SK-N-SH treated with all-trans-retinoic acid at 6 μM for 48 hours (cell line): ENCODE data around the gene ARHGEF4.

Experiments
- BACH2 ChIP-seq: fragments of 250-450 bp; sonication (Bioruptor Pico); IDR thresholded peaks from 2 replicates; pipeline ENCODE4 v1.9.0; 2021; ENCODE audit warnings: mild to moderate bottlenecking, borderline replicate concordance
- SNAI2 ChIP-seq: fragments of 250-450 bp; sonication (Bioruptor Pico); IDR thresholded peaks from 2 replicates; pipeline ENCODE4 v1.5.0; 2020; ENCODE audit warnings: mild to moderate bottlenecking, moderate library complexity
- TOX ChIP-seq: fragments of 250-450 bp; sonication (Bioruptor Pico); IDR thresholded peaks from 2 replicates; pipeline ENCODE4 v1.8.0; 2021; ENCODE audit warnings: mild to moderate bottlenecking, moderate library complexity, borderline replicate concordance
- ZFP3 ChIP-seq: fragments of 250-450 bp; sonication (Bioruptor Pico); IDR thresholded peaks from 2 replicates; pipeline ENCODE4 v1.5.0; 2020; ENCODE audit warnings: mild to moderate bottlenecking, moderate library complexity
- ZFP30 ChIP-seq: fragments of 450-650 bp; formaldehyde crosslinking; IDR thresholded peaks from 2 replicates; pipeline ENCODE4 v1.5.0; 2022; ENCODE audit warnings: mild to moderate bottlenecking, moderate library complexity
- ZNF565 ChIP-seq: fragments of 450-650 bp; formaldehyde crosslinking; conservative IDR thresholded peaks from 2 replicates; pipeline ENCODE4 v1.5.0; 2020; ENCODE audit warnings: low read depth, mild to moderate bottlenecking, moderate library complexity
- ZNF70 ChIP-seq: fragments of 450-650 bp; formaldehyde crosslinking; IDR thresholded peaks from 2 replicates; pipeline ENCODE4 v1.5.0; 2020; ENCODE audit warnings: mild to moderate bottlenecking, moderate library complexity
- ZNF8 ChIP-seq: fragments of 450-650 bp; formaldehyde crosslinking; IDR thresholded peaks from 2 replicates; pipeline ENCODE4 v1.5.0; 2020; ENCODE audit warnings: mild to moderate bottlenecking, moderate library complexity
- TF ChIP-seq, protein P1 (sequence below): fragments of 250-450 bp; sonication (Bioruptor Pico); IDR thresholded peaks from 2 replicates; pipeline ENCODE4 v1.8.0; 2020; ENCODE audit warnings: mild to moderate bottlenecking, moderate library complexity, borderline replicate concordance

DNA sequence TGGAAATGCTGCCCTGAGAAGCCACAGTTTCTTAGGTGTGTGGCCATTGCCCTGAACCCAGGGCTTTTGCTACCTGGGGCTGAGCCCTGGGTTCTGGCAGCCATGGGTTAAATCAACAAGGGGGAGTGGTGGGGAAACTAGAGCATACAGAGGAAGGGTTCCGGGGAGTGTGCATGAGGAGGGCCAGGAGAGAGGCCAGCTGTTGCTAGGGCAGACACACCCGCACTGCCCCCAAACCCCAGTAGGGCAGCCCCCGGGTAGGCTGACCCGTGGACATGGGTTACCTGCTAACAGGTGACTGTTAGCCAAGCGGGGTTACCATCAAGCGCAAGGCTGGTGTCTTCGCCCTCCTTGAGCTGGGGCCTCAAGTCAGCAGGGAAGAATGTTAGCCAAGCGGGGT is 14.8 kb upstream of the ARHGEF4 start:
- TF ChIP-seq ZNF70 (CRISPR knock-in tag): no peak
- no peak for TF ChIP-seq BACH2 (CRISPR knock-in tag)
- TF ChIP-seq ZNF8 (CRISPR knock-in tag): no peak
- TF ChIP-seq SNAI2 (CRISPR knock-in tag): no peak
- TF ChIP-seq ZFP30 (CRISPR knock-in tag): no peak
- TF ChIP-seq ZFP3: no peak
- no peak for TF ChIP-seq ZNF565 (CRISPR knock-in tag)
- TF ChIP-seq TOX (CRISPR knock-in tag): no peak
- TF ChIP-seq, protein P1, sequence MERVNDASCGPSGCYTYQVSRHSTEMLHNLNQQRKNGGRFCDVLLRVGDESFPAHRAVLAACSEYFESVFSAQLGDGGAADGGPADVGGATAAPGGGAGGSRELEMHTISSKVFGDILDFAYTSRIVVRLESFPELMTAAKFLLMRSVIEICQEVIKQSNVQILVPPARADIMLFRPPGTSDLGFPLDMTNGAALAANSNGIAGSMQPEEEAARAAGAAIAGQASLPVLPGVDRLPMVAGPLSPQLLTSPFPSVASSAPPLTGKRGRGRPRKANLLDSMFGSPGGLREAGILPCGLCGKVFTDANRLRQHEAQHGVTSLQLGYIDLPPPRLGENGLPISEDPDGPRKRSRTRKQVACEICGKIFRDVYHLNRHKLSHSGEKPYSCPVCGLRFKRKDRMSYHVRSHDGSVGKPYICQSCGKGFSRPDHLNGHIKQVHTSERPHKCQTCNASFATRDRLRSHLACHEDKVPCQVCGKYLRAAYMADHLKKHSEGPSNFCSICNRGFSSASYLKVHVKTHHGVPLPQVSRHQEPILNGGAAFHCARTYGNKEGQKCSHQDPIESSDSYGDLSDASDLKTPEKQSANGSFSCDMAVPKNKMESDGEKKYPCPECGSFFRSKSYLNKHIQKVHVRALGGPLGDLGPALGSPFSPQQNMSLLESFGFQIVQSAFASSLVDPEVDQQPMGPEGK (CRISPR knock-in tag): no peak
